GM19438 (cell line): ENCODE measurements around the gene SCT.
"Not testable (repeated sequence)": the region's sequence is repeated elsewhere in the genome, so short reads cannot be mapped to it uniquely, and the experiment has no call there.

Experiments
- ATAC-seq: cut with Tn5 transposase; IDR thresholded peaks from one replicate; pipeline ENCODE4 v1.9.1; 2021; ENCODE audit warnings: low read depth; ENCODE audit not compliant: unreplicated experiment

The SCT gene, protein sequence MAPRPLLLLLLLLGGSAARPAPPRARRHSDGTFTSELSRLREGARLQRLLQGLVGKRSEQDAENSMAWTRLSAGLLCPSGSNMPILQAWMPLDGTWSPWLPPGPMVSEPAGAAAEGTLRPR

GRCh38 chr11:626475-627307 is at the start of gene SCT:
Gene SCT, minus strand, starts transcription at chr11:627181. Its CDS starts 38 bp downstream, at chr11:627143.
- no peak for ATAC-seq

DNA sequence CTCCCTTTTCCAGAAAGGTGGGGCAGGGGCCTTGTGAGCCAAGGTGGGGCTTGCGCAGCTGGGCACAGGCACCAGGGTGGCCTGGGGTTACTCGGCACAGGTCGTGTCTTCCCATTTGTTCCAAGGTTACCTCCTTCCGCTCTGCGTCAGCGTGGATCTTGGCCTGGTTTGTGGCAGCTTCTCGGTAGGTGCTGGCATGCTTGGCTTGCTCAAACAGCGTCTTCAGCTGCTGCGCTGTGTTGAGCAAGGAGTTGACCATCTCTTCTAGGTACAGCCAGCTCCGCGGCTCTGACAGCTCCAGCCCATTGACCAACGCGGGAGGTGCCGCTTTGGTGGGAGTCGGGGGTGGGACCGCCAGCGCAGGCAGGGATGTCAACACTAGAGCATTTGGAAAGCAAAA is 47.4 kb upstream of the SCT start:
- ATAC-seq = no peak

- no peak for ATAC-seq
Measured at GRCh38 chr11:673866-674265, 46.9 kb upstream of the SCT start.

- no peak for ATAC-seq
Measured at GRCh38 chr11:665704-666281, 38.8 kb upstream of the SCT start.

- no peak for ATAC-seq
Measured at GRCh38 chr11:665062-665703, 38.2 kb upstream of the SCT start.

DNA sequence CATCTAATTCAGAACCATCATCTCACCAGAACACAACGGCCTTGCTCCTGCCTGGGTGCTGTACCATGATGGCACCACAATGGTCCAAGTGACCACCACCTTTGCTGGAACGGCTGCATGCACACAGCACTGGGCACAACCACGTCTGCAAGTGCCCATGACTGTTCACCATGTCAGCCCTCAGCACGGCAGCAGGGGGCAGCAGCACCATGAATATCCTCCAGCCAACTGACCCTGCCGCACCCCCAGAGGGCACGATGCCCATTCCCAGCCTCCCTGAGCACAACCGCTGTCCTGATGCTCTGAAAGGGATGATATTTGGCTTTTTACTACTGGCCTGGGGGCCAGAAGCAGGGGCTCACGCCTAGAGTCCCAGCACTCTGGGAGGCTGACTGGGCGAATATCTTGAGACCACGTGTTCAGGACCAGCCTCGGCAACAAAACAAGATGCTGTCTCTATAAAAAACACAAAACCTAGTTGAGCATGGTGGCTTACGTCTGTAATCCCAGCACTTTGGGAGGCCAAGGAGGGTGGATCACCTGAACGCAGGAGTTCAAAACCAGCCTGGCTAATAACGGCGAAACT is 35.8 kb upstream of the SCT start:
- no peak for ATAC-seq

- ATAC-seq = no peak
Measured at GRCh38 chr11:660681-661444, 33.9 kb upstream of the SCT start.

DNA sequence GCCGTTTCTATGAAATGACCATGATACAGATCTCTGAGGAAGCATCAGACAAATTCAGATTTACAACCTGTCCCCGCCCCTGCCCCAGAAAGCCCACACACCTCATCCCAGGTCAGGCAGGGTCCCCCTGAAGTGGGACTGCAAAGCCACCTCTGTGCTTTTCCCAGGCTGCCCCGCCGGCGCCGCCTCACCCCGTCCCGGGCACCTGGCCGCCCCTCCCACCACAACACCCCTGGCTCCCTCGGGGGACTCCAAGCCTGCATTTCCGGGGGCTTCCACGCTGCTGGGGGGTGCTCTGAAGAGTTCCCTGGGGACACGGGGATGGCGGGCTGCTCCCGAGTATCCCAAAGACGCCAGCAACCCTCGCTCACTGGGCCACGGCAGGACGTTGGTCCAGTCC is 33.3 kb upstream of the SCT start:
- no peak for ATAC-seq

DNA sequence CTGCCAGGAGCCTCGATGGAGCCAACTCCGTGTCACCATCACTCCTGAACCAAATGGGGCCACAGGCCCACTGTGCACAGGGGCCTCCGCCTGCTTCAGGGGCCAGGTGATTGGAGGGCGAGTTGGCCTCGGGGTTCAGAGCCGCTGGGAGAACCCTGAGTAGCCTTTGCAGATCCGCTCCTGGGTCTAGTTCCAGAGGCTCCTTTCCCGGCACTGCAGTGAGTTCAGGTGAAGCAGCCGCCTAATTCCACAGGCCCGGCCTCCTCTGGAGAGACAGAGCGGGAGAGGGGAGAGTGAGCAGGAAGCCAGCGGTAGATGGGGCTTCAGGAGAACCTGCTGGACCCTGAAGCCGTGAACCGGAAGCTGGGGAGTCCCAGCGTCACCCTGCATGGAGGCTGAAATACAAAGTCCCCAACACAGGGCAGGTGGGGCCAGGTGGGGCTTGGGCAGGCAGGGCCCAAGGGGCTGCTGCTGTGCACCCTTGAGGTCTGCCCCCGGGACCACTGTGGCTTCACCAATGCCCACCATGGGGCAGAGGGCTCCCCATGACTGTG is 32.6 kb upstream of the SCT start:
- no peak for ATAC-seq

- ATAC-seq = no peak
Measured at GRCh38 chr11:657691-658126, 30.7 kb upstream of the SCT start.

- ATAC-seq = no peak
Measured at GRCh38 chr11:656866-657265, 29.9 kb upstream of the SCT start.

- no peak for ATAC-seq
Measured at GRCh38 chr11:656426-656825, 29.4 kb upstream of the SCT start.

- no peak for ATAC-seq
Measured at GRCh38 chr11:655036-655726, 28.2 kb upstream of the SCT start.

DNA sequence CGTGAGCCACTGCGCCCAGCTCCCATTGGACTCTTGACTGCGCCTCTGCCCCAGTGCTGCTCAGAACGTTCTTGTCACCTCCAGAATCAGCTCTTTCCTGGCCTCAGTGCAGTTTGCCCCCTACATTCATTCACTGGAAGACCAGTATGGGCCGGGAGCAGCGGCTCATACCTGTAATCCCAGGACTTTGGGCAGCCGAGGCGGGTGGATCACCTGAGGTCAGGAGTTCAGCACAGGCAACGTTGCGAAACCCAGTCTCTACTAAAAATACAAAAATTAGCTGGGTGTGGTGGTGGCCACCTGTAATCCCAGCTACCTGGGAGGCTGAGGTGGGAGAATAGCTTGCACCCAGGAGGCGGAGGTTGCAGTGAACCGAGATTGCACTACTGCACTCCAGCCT is 27.5 kb upstream of the SCT start:
- not testable (repeated sequence) for ATAC-seq

GRCh38 chr11:653837-654236 is 26.9 kb upstream of the SCT start:
- ATAC-seq = no peak

DNA sequence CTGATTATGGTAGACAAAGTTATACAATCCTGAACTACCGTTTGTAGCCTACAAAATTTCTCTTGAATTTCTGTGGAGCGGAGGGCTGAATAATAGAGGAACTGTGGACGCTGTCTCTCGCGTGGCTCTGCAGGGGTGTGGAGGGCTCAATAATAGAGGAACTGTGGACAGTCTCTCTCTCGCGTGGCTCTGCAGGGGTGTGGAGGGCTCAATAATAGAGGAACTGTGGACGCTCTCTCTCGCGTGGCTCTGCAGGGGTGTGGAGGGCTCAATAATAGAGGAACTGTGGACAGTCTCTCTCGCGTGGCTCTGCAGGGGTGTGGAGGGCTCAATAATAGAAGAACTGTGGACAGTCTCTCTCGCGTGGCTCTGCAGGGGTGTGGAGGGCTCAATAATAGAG is 26.2 kb upstream of the SCT start:
- not testable (repeated sequence) for ATAC-seq

DNA sequence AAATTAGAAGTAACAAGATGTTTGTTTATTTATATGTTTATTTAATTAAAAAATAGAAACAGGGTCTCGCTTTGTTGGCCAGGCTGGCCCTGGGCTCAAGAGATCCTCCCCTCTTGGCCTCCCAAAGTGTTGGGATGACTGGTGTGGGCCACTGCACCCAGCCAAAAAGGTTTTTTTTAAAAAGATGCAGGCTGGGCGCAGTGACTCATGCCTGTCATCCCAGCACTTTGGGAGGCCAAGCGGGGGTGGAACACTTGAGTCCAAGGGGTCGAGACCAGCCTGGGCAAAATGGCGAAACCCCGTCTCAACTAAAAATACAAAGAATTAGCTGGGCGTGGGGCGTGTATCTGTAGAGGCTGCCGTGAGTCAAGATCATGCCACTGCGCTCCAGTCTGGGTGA is 23.5 kb upstream of the SCT start:
- ATAC-seq = no peak

DNA sequence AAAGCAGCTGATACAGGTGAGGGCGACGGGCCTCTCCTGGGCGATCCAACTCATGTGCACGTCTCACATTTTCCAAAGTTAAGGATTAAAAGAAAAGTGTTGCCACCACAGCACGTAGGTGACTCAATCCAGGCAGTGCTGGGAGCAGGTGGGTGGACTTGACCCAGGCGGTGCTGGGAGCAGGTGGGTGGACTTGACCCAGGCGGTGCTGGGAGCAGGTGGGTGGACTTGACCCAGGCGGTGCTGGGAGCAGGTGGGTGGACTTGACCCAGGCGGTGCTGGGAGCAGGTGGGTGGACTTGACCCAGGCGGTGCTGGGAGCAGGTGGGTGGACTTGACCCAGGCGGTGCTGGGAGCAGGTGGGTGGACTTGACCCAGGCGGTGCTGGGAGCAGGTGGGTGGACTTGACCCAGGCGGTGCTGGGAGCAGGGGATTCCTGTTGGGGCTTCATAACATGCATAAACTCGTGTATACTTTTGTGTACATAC is 20.7 kb upstream of the SCT start:
- not testable (repeated sequence) for ATAC-seq

GRCh38 chr11:646214-646613 is 19.2 kb upstream of the SCT start:
- ATAC-seq = no peak
